ENCODE data around the gene COL21A1.

DNA sequence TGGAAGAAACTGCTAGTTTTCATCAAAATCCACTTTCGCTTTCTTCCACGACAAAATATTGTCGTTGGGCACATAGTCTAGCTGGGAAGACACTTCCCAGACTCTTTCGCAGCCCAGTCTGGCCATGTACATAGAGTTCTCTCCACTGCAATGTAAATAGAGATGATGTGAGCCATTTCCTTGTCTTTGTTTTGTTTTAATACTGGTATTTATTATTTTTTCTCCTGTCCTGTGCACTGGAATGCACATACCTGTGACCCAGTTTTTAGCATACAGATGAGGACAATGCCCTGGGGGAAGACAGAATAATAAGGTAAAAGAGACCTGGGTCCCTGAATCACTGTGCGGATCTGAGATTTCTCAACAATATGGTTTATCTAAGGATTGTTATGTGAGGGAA lies 222.4 kb downstream of the COL21A1 start:
- TF ChIP-seq, protein P1, sequence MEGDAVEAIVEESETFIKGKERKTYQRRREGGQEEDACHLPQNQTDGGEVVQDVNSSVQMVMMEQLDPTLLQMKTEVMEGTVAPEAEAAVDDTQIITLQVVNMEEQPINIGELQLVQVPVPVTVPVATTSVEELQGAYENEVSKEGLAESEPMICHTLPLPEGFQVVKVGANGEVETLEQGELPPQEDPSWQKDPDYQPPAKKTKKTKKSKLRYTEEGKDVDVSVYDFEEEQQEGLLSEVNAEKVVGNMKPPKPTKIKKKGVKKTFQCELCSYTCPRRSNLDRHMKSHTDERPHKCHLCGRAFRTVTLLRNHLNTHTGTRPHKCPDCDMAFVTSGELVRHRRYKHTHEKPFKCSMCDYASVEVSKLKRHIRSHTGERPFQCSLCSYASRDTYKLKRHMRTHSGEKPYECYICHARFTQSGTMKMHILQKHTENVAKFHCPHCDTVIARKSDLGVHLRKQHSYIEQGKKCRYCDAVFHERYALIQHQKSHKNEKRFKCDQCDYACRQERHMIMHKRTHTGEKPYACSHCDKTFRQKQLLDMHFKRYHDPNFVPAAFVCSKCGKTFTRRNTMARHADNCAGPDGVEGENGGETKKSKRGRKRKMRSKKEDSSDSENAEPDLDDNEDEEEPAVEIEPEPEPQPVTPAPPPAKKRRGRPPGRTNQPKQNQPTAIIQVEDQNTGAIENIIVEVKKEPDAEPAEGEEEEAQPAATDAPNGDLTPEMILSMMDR (IDR thresholded peaks at IDR 0.05) = no peak
- TF ChIP-seq POLR2A (IDR thresholded peaks at IDR 0.05) = no peak
- TF ChIP-seq POLR2AphosphoS5 (IDR thresholded peaks at IDR 0.05) = no peak
